MCF 10A (cell line): ENCODE measurements around the gene SPOCK1. TPM values are rescaled to one million over a fixed set of nuclear protein-coding genes. Genes with fewer than 3 reads are reported as not detected.

Experiments used
- BruUV-seq: library from RNA; stranded (reverse); fragments of 400-500 nt; replicated peaks from 2 replicates; lab custom pipeline; 2021; lab: Mats Ljungman, UMichigan
- CTCF ChIA-PET: fragments of 300-600 bp; sonication (Branson Sonifier 250); formaldehyde crosslinking; extraction: SDS; loops from one replicate; lab custom pipeline; 2021; ENCODE audit warnings: antibody characterized with exemption, inconsistent platforms; lab: Yijun Ruan, JAX
- POLR2A ChIA-PET: fragments of 300-600, 350-650 bp; sonication (Branson Sonifier 250); formaldehyde crosslinking; extraction: SDS; loops from one replicate; lab custom pipeline; 2020; ENCODE audit warnings: antibody characterized with exemption, inconsistent platforms; lab: Yijun Ruan, JAX
- DNase-seq: peaks from one replicate; pipeline ENCODE4 v3.0.0-alpha.2; 2018; ENCODE audit not compliant: unreplicated experiment
- H3K27ac Mint-ChIP-seq: one replicate; pipeline ENCODE4 v1.8.0; 2022; ENCODE audit warnings: mild to moderate bottlenecking, low read depth, mixed read lengths; ENCODE audit not compliant: unreplicated experiment
- H3K27me3 Mint-ChIP-seq: one replicate; pipeline ENCODE4 v1.8.0; 2022; ENCODE audit warnings: mixed read lengths; ENCODE audit not compliant: insufficient read depth, unreplicated experiment
- H3K36me3 Mint-ChIP-seq: one replicate; pipeline ENCODE4 v1.8.0; 2022; ENCODE audit warnings: mild to moderate bottlenecking, moderate library complexity, mixed read lengths; ENCODE audit not compliant: insufficient read depth, unreplicated experiment
- H3K4me1 Mint-ChIP-seq: one replicate; pipeline ENCODE4 v1.8.0; 2022; ENCODE audit warnings: mixed read lengths; ENCODE audit not compliant: insufficient read depth, unreplicated experiment
- H3K4me3 Mint-ChIP-seq: one replicate; pipeline ENCODE4 v1.8.0; 2022; ENCODE audit warnings: mild to moderate bottlenecking, moderate library complexity, mixed read lengths; ENCODE audit not compliant: unreplicated experiment
- H3K9me3 Mint-ChIP-seq: one replicate; pipeline ENCODE4 v1.8.0; 2022; ENCODE audit warnings: mixed read lengths; ENCODE audit not compliant: unreplicated experiment
- CTCF ChIP-seq: fragments of 200-600 bp; IDR thresholded peaks from one replicate; pipeline ENCODE4 v1.8.0; 2022; ENCODE audit warnings: antibody characterized with exemption, mild to moderate bottlenecking; ENCODE audit not compliant: unreplicated experiment
- intact Hi-C: fragments of 100-400 bp; cut with micrococcal nuclease; formaldehyde crosslinking; loops from 2 replicates; pipeline ENCODE4 v1.14.1; 2022
- total RNA-seq: library from RNA; stranded (reverse); gene quantifications from 2 replicates; pipeline ENCODE4 v1.2.3, GENCODE V29; 2022

SPOCK1 gene
- total RNA-seq, 1 experiment from 2014 or later = 34.3 TPM

- TF ChIP-seq CTCF = no peak
- H3K4me1 Mint-ChIP-seq = peaks cover 2% of the 10 kb centered on the region
- H3K36me3 Mint-ChIP-seq = no peaks in the 10 kb centered on the region
- H3K9me3 Mint-ChIP-seq = no peaks in the 10 kb centered on the region
- intact Hi-C loops = no loop called here
- POLR2A ChIA-PET = no interaction called here
- CTCF ChIA-PET = interaction anchor here (0.6 to 1.3 kb wide), 6 partner anchors 26 to 463 kb away, joined by 3 to 4 read pairs (median 3); no protein-coding TSS in a partner anchor
- no peak overlapping the region for H3K27ac Mint-ChIP-seq
- no peak for DNase-seq
- no peak overlapping the region for H3K4me3 Mint-ChIP-seq
- no TSS peak for BruUV-seq
- H3K27me3 Mint-ChIP-seq = no peaks in the 10 kb centered on the region
Observed at GRCh38 chr5:137292461-137293027, 206.6 kb downstream of the SPOCK1 start.

- no peaks in the 10 kb centered on the region for H3K4me1 Mint-ChIP-seq
- ChIA-PET POLR2A (interaction anchor here (0.9 kb wide), 1 partner anchor 19 kb away, joined by 3 read pairs; no protein-coding TSS in a partner anchor), CTCF (interaction anchor here (0.9 to 1.4 kb wide), 4 partner anchors 12 to 1041 kb away, joined by 3 to 4 read pairs (median 4); no protein-coding TSS in a partner anchor)
- no peak for DNase-seq
- H3K4me3 Mint-ChIP-seq = no peak overlapping the region
- H3K27me3 Mint-ChIP-seq = no peaks in the 10 kb centered on the region
- no peaks in the 10 kb centered on the region for H3K9me3 Mint-ChIP-seq
- TF ChIP-seq CTCF = no peak
- no TSS peak for BruUV-seq
- no peaks in the 10 kb centered on the region for H3K36me3 Mint-ChIP-seq
- no peak overlapping the region for H3K27ac Mint-ChIP-seq
- intact Hi-C loops = no loop called here
Observed at GRCh38 chr5:137291436-137291835, 207.7 kb downstream of the SPOCK1 start.

- no peak for DNase-seq
- Mint-ChIP-seq H3K4me3 (no peak overlapping the region), H3K27me3 (no peaks in the 10 kb centered on the region), H3K9me3 (no peaks in the 10 kb centered on the region), H3K36me3 (no peaks in the 10 kb centered on the region), H3K4me1 (no peaks in the 10 kb centered on the region), H3K27ac (no peak overlapping the region)
- intact Hi-C loops = no loop called here
- BruUV-seq = no TSS peak
- no peak for TF ChIP-seq CTCF
- CTCF ChIA-PET = interaction anchor here (1.2 to 1.4 kb wide), 2 partner anchors 11 to 216 kb away, joined by 4 read pairs; no protein-coding TSS in a partner anchor
- POLR2A ChIA-PET = interaction anchor here (0.9 kb wide), 1 partner anchor 19 kb away, joined by 3 read pairs; no protein-coding TSS in a partner anchor
Observed at GRCh38 chr5:137291031-137291430, 208.1 kb downstream of the SPOCK1 start.

GRCh38 chr5:137290373-137290772, 208.8 kb downstream of the SPOCK1 start:
- no TSS peak for BruUV-seq
- TF ChIP-seq CTCF = no peak
- DNase-seq = no peak
- Mint-ChIP-seq H3K4me3 (no peak overlapping the region), H3K27ac (no peak overlapping the region), H3K9me3 (no peaks in the 10 kb centered on the region), H3K36me3 (no peaks in the 10 kb centered on the region), H3K27me3 (no peaks in the 10 kb centered on the region), H3K4me1 (no peaks in the 10 kb centered on the region)
- intact Hi-C loops = no loop called here
- CTCF ChIA-PET = interaction anchor here (0.6 kb wide), 2 partner anchors 32 to 219 kb away, joined by 3 to 4 read pairs; no protein-coding TSS in a partner anchor
- POLR2A ChIA-PET = no interaction called here
